GM19240 (cell line): ENCODE measurements around the gene ANKMY1.
"Not testable (repeated sequence)": the region's sequence is repeated elsewhere in the genome, so short reads cannot be mapped to it uniquely, and the experiment has no call there.

ENCODE experiments used
- DNase-seq: peaks from one replicate; pipeline ENCODE4 v3.0.0; 2011; ENCODE audit warnings: low spot score; ENCODE audit not compliant: insufficient read length

Gene ANKMY1

GRCh38 chr2:240568678-240569522 lies 11.1 kb upstream of the ANKMY1 start:
- DNase-seq = no peak

- no peak for DNase-seq
These were observed 10.3 kb upstream of the ANKMY1 start, which contains the start of gene RNPEPL1 for GRCh38 chr2:240567872-240568677. TSS of gene RNPEPL1 (plus strand) at chr2:240568484. CDS start at chr2:240568587, 103 bp downstream.

GRCh38 chr2:240567137-240567871 lies 9.5 kb upstream of the ANKMY1 start:
- DNase-seq = no peak

- peak; percentile 79 for DNase-seq
These were observed 8.7 kb upstream of the ANKMY1 start for GRCh38 chr2:240566203-240567136.

GRCh38 chr2:240565333-240566202 lies 7.8 kb upstream of the ANKMY1 start:
- no peak for DNase-seq

- DNase-seq = no peak
These were observed 7.0 kb upstream of the ANKMY1 start for GRCh38 chr2:240564561-240565332.

GRCh38 chr2:240563951-240564560 lies 6.3 kb upstream of the ANKMY1 start:
- DNase-seq = no peak

- DNase-seq = not testable (repeated sequence)
These were observed 5.4 kb upstream of the ANKMY1 start for GRCh38 chr2:240563231-240563630.

- DNase-seq = no peak
These were observed 3.7 kb upstream of the ANKMY1 start for GRCh38 chr2:240561325-240561971.

- no peak for DNase-seq
These were observed 2.9 kb upstream of the ANKMY1 start for GRCh38 chr2:240560480-240561324.

GRCh38 chr2:240560084-240560479 lies 2.3 kb upstream of the ANKMY1 start, which contains the start of gene DUSP28:
TSS of gene DUSP28 (plus strand) at chr2:240560357. CDS start at chr2:240560685, 328 bp downstream.
- peak; percentile 97 for DNase-seq

GRCh38 chr2:240559286-240559685 lies 1.5 kb upstream of the ANKMY1 start:
- no peak for DNase-seq

GRCh38 chr2:240558236-240558761 lies 511 bp upstream of the ANKMY1 start:
- DNase-seq = no peak

- DNase-seq = no peak
These were observed 562 bp downstream of the ANKMY1 start for GRCh38 chr2:240557101-240557751.

GRCh38 chr2:240556553-240557100 lies 1.2 kb downstream of the ANKMY1 start:
- DNase-seq = no peak
